PC-3 (cell line): ENCODE results near the gene ADK. TPM values are rescaled to one million over a fixed set of nuclear protein-coding genes. Genes with fewer than 3 reads are reported as not detected.

Experiments
- ATAC-seq: fragments of 200-7000 bp; cut with Tn5 transposase; 2 replicates; pipeline ENCODE4 v1.9.1; 2020; ENCODE audit warnings: mild to moderate bottlenecking, moderate library complexity
- BruUV-seq: library from RNA; stranded (reverse); fragments of 400-500 nt; replicated peaks from 2 replicates; lab custom pipeline; 2021; lab: Mats Ljungman, UMichigan
- CTCF ChIA-PET: fragments of 300-600 bp; sonication (Branson Sonifier 250); formaldehyde crosslinking; loops from one replicate; lab custom pipeline; 2022; ENCODE audit warnings: antibody characterized with exemption; lab: Charles Lee
- POLR2A ChIA-PET: fragments of 300-600 bp; sonication (Branson Sonifier 250); formaldehyde crosslinking; loops from one replicate; lab custom pipeline; 2022; ENCODE audit warnings: antibody characterized with exemption; ENCODE audit not compliant: unreplicated experiment; lab: Charles Lee
- DNase-seq: peaks from one replicate; pipeline ENCODE4 v3.0.0-alpha.2; 2015
- H2AFZ ChIP-seq: fragments of 300-600 bp; sonication (generic); 2 replicates; pipeline ENCODE4 v1.6.0; 2016; ENCODE audit warnings: antibody characterized with exemption, low read length
- H3F3A ChIP-seq: fragments of 300-600 bp; sonication (generic); one replicate; pipeline ENCODE4 v1.6.0; 2017; ENCODE audit warnings: antibody characterized with exemption, low read length, control low read depth, mild to moderate bottlenecking; ENCODE audit not compliant: unreplicated experiment
- H3K27ac ChIP-seq: fragments of 300-600 bp; sonication (generic); 2 replicates; pipeline ENCODE4 v1.5.1; 2016; ENCODE audit warnings: mild to moderate bottlenecking, low read length
- H3K27me3 ChIP-seq: fragments of 300-600 bp; sonication (generic); 2 replicates; pipeline ENCODE4 v1.6.1; 2016; ENCODE audit warnings: low read length, mixed read lengths
- H3K36me3 ChIP-seq: fragments of 300-600 bp; sonication (generic); 2 replicates; pipeline ENCODE4 v1.6.1; 2016; ENCODE audit warnings: low read depth, mixed run types, low read length, mixed read lengths
- H3K4me1 ChIP-seq: fragments of 300-600 bp; sonication (generic); 2 replicates; pipeline ENCODE4 v1.5.1; 2016; ENCODE audit warnings: low read length; ENCODE audit not compliant: insufficient read depth
- H3K4me2 ChIP-seq: fragments of 300-600 bp; sonication (generic); 2 replicates; pipeline ENCODE4 v1.6.0; 2016; ENCODE audit warnings: low read length
- H3K4me3 ChIP-seq: fragments of 300-600 bp; sonication (generic); 2 replicates; pipeline ENCODE4 v1.5.1; 2016; ENCODE audit warnings: mild to moderate bottlenecking, low read length, mixed read lengths
- H3K79me2 ChIP-seq: fragments of 300-600 bp; sonication (generic); 2 replicates; pipeline ENCODE4 v1.6.1; 2017; ENCODE audit warnings: low read length, mixed read lengths
- H3K9ac ChIP-seq: fragments of 300-600 bp; sonication (generic); 2 replicates; pipeline ENCODE4 v1.6.0; 2016; ENCODE audit warnings: mild to moderate bottlenecking, low read length
- H3K9me2 ChIP-seq: fragments of 300-600 bp; sonication (generic); replicated peaks from 2 replicates; pipeline ENCODE4 v1.6.1; 2016; ENCODE audit warnings: mixed run types, low read length, mixed read lengths
- H3K9me3 ChIP-seq: fragments of 300-600 bp; sonication (generic); 2 replicates; pipeline ENCODE4 v1.6.1; 2016; ENCODE audit warnings: low read length, mixed read lengths
- H4K20me1 ChIP-seq: fragments of 300-600 bp; sonication (generic); 2 replicates; pipeline ENCODE4 v1.6.1; 2016; ENCODE audit warnings: low read length, mixed read lengths
- CTCF ChIP-seq: fragments of 300-600 bp; sonication (generic); conservative IDR thresholded peaks from 2 replicates; pipeline ENCODE4 v1.5.1; 2017; ENCODE audit warnings: antibody characterized with exemption, low read depth, mild to moderate bottlenecking, low read length
- EZH2 ChIP-seq: fragments of 300-600 bp; sonication (generic); IDR thresholded peaks from one replicate; pipeline ENCODE4 v1.6.1; 2017; ENCODE audit warnings: antibody characterized with exemption, mild to moderate bottlenecking, low read length; ENCODE audit not compliant: unreplicated experiment
- EZH2phosphoT487 ChIP-seq: fragments of 300-600 bp; sonication (generic); IDR thresholded peaks from 2 replicates; pipeline ENCODE4 v1.6.1; 2018; ENCODE audit warnings: mild to moderate bottlenecking, antibody characterized with exemption, low read length, borderline replicate concordance
- intact Hi-C: fragments of 100-400 bp; cut with micrococcal nuclease; formaldehyde crosslinking; loops from 2 replicates; pipeline ENCODE4 v1.9.0; 2023
- total RNA-seq: library from RNA; depleted of rRNA; stranded (reverse); fragments of >200 nt; gene quantifications from 2 replicates; pipeline ENCODE4 v1.2.3, GENCODE V29; 2014

The ADK gene
- total RNA-seq, 1 experiment from 2014 or later, result 256 TPM

- H3K4me2 ChIP-seq, result no peak overlapping the region
- peaks cover 27% of the 10 kb centered on the region; the same call in 1 of the 2 replicates for H3K36me3 ChIP-seq
- H3K4me3 ChIP-seq, result no peak overlapping the region
- CTCF ChIA-PET, result no interaction called here
- H3K79me2 ChIP-seq, result no peaks in the 10 kb centered on the region
- intact Hi-C loops, result no loop called here
- DNase-seq (no peak), ATAC-seq (no peak)
- peaks cover 10% of the 10 kb centered on the region for H3K4me1 ChIP-seq
- TF ChIP-seq EZH2 (no peak), EZH2phosphoT487 (no peak), CTCF (no peak)
- H3F3A ChIP-seq, result no peaks in the 10 kb centered on the region
- H3K27me3 ChIP-seq, result no peaks in the 10 kb centered on the region
- no peak overlapping the region for H2AFZ ChIP-seq
- BruUV-seq, result no TSS peak
- no peaks in the 10 kb centered on the region for H3K9me2 ChIP-seq
- no peak overlapping the region for H3K9ac ChIP-seq
- H3K9me3 ChIP-seq, result no peaks in the 10 kb centered on the region
- no peak overlapping the region for H3K27ac ChIP-seq
- H4K20me1 ChIP-seq, result 0 out of 2 replicates have a peak, but pooled peaks cover 4% of the 10 kb centered on the region
- POLR2A ChIA-PET, result no interaction called here
These were observed 288.2 kb downstream of the ADK start for GRCh38 chr10:74439213-74439612.

- no peaks in the 10 kb centered on the region for H3K9me2 ChIP-seq
- no TSS peak for BruUV-seq
- POLR2A ChIA-PET, result interaction anchor here (0.5 to 0.7 kb wide), 3 partner anchors 13 to 87 kb away, joined by 3 to 7 read pairs (median 3); no protein-coding TSS in a partner anchor
- H3K36me3 ChIP-seq, result peaks cover 17% of the 10 kb centered on the region; the same call in 1 of the 2 replicates
- no peaks in the 10 kb centered on the region for H3K79me2 ChIP-seq
- peak; percentile 51 for ATAC-seq
- no peak overlapping the region for H3K4me3 ChIP-seq
- no peaks in the 10 kb centered on the region for H3K27me3 ChIP-seq
- no peak for TF ChIP-seq EZH2phosphoT487
- TF ChIP-seq EZH2, result no peak
- TF ChIP-seq CTCF, result no peak
- no peak overlapping the region for H3K4me2 ChIP-seq
- H2AFZ ChIP-seq, result no peak overlapping the region
- intact Hi-C loops, result no loop called here
- H4K20me1 ChIP-seq, result 0 out of 2 replicates have a peak, but pooled peaks cover 4% of the 10 kb centered on the region
- CTCF ChIA-PET, result no interaction called here
- no peak overlapping the region for H3K27ac ChIP-seq
- H3K4me1 ChIP-seq, result no peaks in the 10 kb centered on the region
- no peaks in the 10 kb centered on the region for H3F3A ChIP-seq
- no peak overlapping the region for H3K9ac ChIP-seq
- DNase-seq, result no peak
- no peaks in the 10 kb centered on the region for H3K9me3 ChIP-seq
These were observed 294.5 kb downstream of the ADK start for GRCh38 chr10:74445493-74445892.

- H3K36me3 ChIP-seq, result 0 out of 2 replicates have a peak, but pooled peaks cover 11% of the 10 kb centered on the region
- H4K20me1 ChIP-seq, result peaks cover 6% of the 10 kb centered on the region; the same call in 1 of the 2 replicates
- H3K9ac ChIP-seq, result no peak overlapping the region
- ATAC-seq, result no peak
- H3K4me2 ChIP-seq, result no peak overlapping the region
- CTCF ChIA-PET, result interaction anchor here (0.7 kb wide), 1 partner anchor 28 kb away, joined by 13 read pairs; no protein-coding TSS in a partner anchor
- intact Hi-C loops, result loop anchor here (5.0 kb wide), 1 partner anchor 92 kb away; no protein-coding TSS in a partner anchor
- H3K4me3 ChIP-seq, result no peak overlapping the region
- H3K27ac ChIP-seq, result no peak overlapping the region
- POLR2A ChIA-PET, result interaction anchor here (0.7 kb wide), 1 partner anchor 65 kb away, joined by 3 read pairs; no protein-coding TSS in a partner anchor
- no TSS peak for BruUV-seq
- H3K9me2 ChIP-seq, result no peaks in the 10 kb centered on the region
- H3F3A ChIP-seq, result peaks cover 4% of the 10 kb centered on the region
- H3K4me1 ChIP-seq, result no peaks in the 10 kb centered on the region
- no peak overlapping the region for H2AFZ ChIP-seq
- H3K27me3 ChIP-seq, result no peaks in the 10 kb centered on the region
- DNase-seq, result no peak
- 0 out of 2 replicates have a peak, but pooled peaks cover 5% of the 10 kb centered on the region for H3K79me2 ChIP-seq
- H3K9me3 ChIP-seq, result no peaks in the 10 kb centered on the region
- no peak for TF ChIP-seq EZH2
- no peak for TF ChIP-seq CTCF
- TF ChIP-seq EZH2phosphoT487, result peak; percentile 54; the same call in 1 of the 2 replicates
These were observed 299.6 kb downstream of the ADK start for GRCh38 chr10:74450602-74451001.
